Heart right ventricle (tissue), 16 donors: ENCODE data around the gene CCDC121. TPM values are rescaled to one million over a fixed set of nuclear protein-coding genes. Genes with fewer than 3 reads are reported as not detected.

Source experiments
- ATAC-seq, 8 donors: fragments of 200-7000 bp; cut with Tn5 transposase; one replicate each; pipeline ENCODE4 v1.9.1; 2020; ENCODE audit warnings: mild to moderate bottlenecking in 8 of 8, moderate library complexity in 8 of 8, moderate number of reproducible peaks in 1 of 8
- DNase-seq, 2 donors: peaks; one replicate each; pipeline ENCODE4 v3.0.0-alpha.2; 2020
- H3K27ac ChIP-seq, 10 donors: fragments of 200-600 bp; sonication (generic) in 2 of 10; one replicate each; pipeline versions ENCODE4 v1.5.0 to v1.8.0; 2020 to 2022; ENCODE audit warnings: mild to moderate bottlenecking in 3 of 10
- H3K27me3 ChIP-seq, 7 donors: fragments of 200-600 bp; one replicate each; pipeline ENCODE4 v1.8.0; 2021 to 2022; ENCODE audit warnings: mild to moderate bottlenecking in 2 of 7
- H3K36me3 ChIP-seq, 9 donors: fragments of 200-600 bp; sonication (generic) in 1 of 9; one replicate each; pipeline versions ENCODE4 v1.5.0 to v1.8.0; 2020 to 2022; ENCODE audit warnings: mild to moderate bottlenecking in 2 of 9
- H3K4me1 ChIP-seq, 9 donors: fragments of 200-600 bp; sonication (generic) in 1 of 9; one replicate each; pipeline versions ENCODE4 v1.5.0 to v1.8.0; 2020 to 2022; ENCODE audit warnings: mild to moderate bottlenecking in 4 of 9
- H3K4me3 ChIP-seq, 10 donors: fragments of 200-600 bp; sonication (generic) in 2 of 10; one replicate each; pipeline versions ENCODE4 v1.5.0 to v1.8.0; 2020 to 2022; ENCODE audit warnings: mild to moderate bottlenecking in 7 of 10, moderate library complexity in 2 of 10
- H3K9me3 ChIP-seq, 11 donors: fragments of 200-600 bp in 10 of 11; sonication (generic) in 2 of 11; one replicate each; pipeline versions ENCODE4 v1.5.0 to v1.8.0; 2013 to 2022; ENCODE audit warnings: mild to moderate bottlenecking in 2 of 11, control low read depth in 1 of 11, moderate library complexity in 1 of 11
- CTCF ChIP-seq, 9 donors: fragments of 200-600 bp; sonication (generic) in 2 of 9; IDR thresholded peaks; one replicate each; pipeline versions ENCODE4 v1.5.0 to v1.8.0; 2021 to 2022; ENCODE audit warnings: antibody characterized with exemption in 9 of 9, mild to moderate bottlenecking in 5 of 9, moderate library complexity in 1 of 9
- WGBS, 2 donors: extraction: QIAGEN DNeasy Blood & Tissue Kit; methylation state at CpG; one replicate each; pipeline ENCODE4 v1.1.7; 2013; ENCODE audit warnings: inconsistent platforms in 1 of 2; 5-methylcytosine and 5-hydroxymethylcytosine counted together
- intact Hi-C, 10 donors: fragments of 100-400 bp; cut with DNase I; formaldehyde crosslinking; loops; one replicate each; pipeline versions ENCODE4 v1.11.1 to v1.14.2; 2022
- polyA plus RNA-seq, 2 donors: library from polyadenylated mRNA; stranded (reverse); fragments of 200-250 nt; gene quantifications; one replicate each; pipeline ENCODE4 v1.2.3, GENCODE V29; 2013
- total RNA-seq, 10 donors: library from RNA; stranded (reverse); fragmentation: NEBNext Ultra II Directional in 3 of 10; extraction: Animal tissue kit (Norgen Biotek cat#: 25700) in 3 of 10; gene quantifications; one replicate each; pipeline versions ENCODE4 v1.2.1 to v1.2.4, GENCODE V29; 2021 to 2023
- donor health status: Arrhythmogenic right ventricular cardiomyopathy.
- donor health status: ischemic (EF 13 %, LVEDD 7.1; RV severe dilation, severe dysfunction).
- donor health status: healthy with polysubstance abuse.
- donor health status: DM: no; HTN: yes; CAD: no.
- donor health status: DM: no; HTN: no; CAD: no.
- donor health status: ischemic (EF 25% LVEDD 6.9; RV normal size, moderate dysfunction).
- donor health status: ischemic (EF 25% LVEDD 5.7; RV mildly dilated, moderate dysfunction).
- donor health status: healthy.
- donor health status: DM: yes; HTN: yes; CAD: no.
- donor health status: Ischemic cardiomyopathy.
- donor health status: ischemic (EF 35%, LVEDD 5.7; RV mildly dilated, moderate dysfunction).
- donor health status: nonischemic (EF 11% LVEDD 7.7; RV severe dilation, severe dysfunction).
- donor health status: DM: yes; HTN: yes; CAD: no.
- donor health status: PGD.
- donor health status: ischemic (EF 29% LVEDD 5.4; RV normal size, mild dysfunction).
- donor health status: nonischemic (EF 23%, LVEDD 6.1; RV moderate dilation, normal function).

The CCDC121 gene
- total and polyA plus RNA-seq, 12 donors: 2.1 to 7.6 (median 5.6) TPM

GRCh38 chr2:27667446-27667845 lies 38.6 kb upstream of the CCDC121 start:
- 65 to 67% methylated on average over 1 of the region's 1 CpG for WGBS, 2 donors
- H3K4me3 ChIP-seq: no peak overlapping the region
- DNase-seq: no peak
- H3K9me3 ChIP-seq: no peaks in the 10 kb centered on the region
- ATAC-seq: no peak
- peaks cover 0 to 72% (median 50%) of the 10 kb centered on the region in 9 donors for H3K36me3 ChIP-seq
- peak overlapping the region in 1 of 10 donors; percentile 48 for H3K27ac ChIP-seq
- peaks cover 0 to 41% (median 25%) of the 10 kb centered on the region in 9 donors for H3K4me1 ChIP-seq
- no peak for TF ChIP-seq CTCF (IDR thresholded peaks at IDR 0.05)
- intact Hi-C loops: no loop called here
- H3K27me3 ChIP-seq: no peaks in the 10 kb centered on the region

- peak overlapping the region in 3 of 10 donors; percentile 95 to 98 (median 97) for H3K27ac ChIP-seq
- no peak for ATAC-seq
Measured at GRCh38 chr2:27664622-27665363, 36.0 kb upstream of the CCDC121 start.

GRCh38 chr2:27664154-27664574 lies 35.4 kb upstream of the CCDC121 start:
- intact Hi-C loops: no loop called here
- Histone ChIP-seq H3K27ac (peak overlapping the region in 9 of 10 donors; percentile 89 to 98 (median 93)), H3K4me1 (peaks cover 0 to 49% (median 31%) of the 10 kb centered on the region in 9 donors), H3K27me3 (no peaks in the 10 kb centered on the region), H3K36me3 (peaks cover 0 to 71% (median 47%) of the 10 kb centered on the region in 9 donors), H3K9me3 (no peaks in the 10 kb centered on the region), H3K4me3 (peak overlapping the region; percentile 80 to 98 (median 89))
- no peak for TF ChIP-seq CTCF (IDR thresholded peaks at IDR 0.05)
- no peak for DNase-seq
- peak in 2 of 8 donors; percentile 9 to 80 for ATAC-seq
- WGBS, 2 donors: 2 to 4% methylated on average over 28 of the region's 28 CpGs

More at GRCh38 chr2:27664622-27665363, 36.0 kb upstream of the CCDC121 start:
- 84 to 89% methylated on average over 16 of the region's 16 CpGs for WGBS, 2 donors
- no peak for TF ChIP-seq CTCF (IDR thresholded peaks at IDR 0.05)
- Histone ChIP-seq H3K36me3 (peaks cover 0 to 71% (median 47%) of the 10 kb centered on the region in 9 donors), H3K4me1 (peaks cover 0 to 49% (median 30%) of the 10 kb centered on the region in 9 donors), H3K4me3 (peak overlapping the region; percentile 80 to 98 (median 89)), H3K9me3 (no peaks in the 10 kb centered on the region), H3K27me3 (no peaks in the 10 kb centered on the region)
- DNase-seq: no peak
- intact Hi-C loops: no loop called here

- peak within 1 kb of the TSS; percentile 80 to 98 (median 89) for H3K4me3 ChIP-seq
- H3K4me1 ChIP-seq: peaks cover 0 to 49% (median 31%) of the 10 kb centered on the region in 9 donors
- H3K27me3 ChIP-seq: no peaks in the 10 kb centered on the region
- peak in 2 of 9 donors; percentile 2 to 14 for TF ChIP-seq CTCF (IDR thresholded peaks at IDR 0.05)
- H3K9me3 ChIP-seq: no peaks in the 10 kb centered on the region
- peak; percentile 90 to 94 (median 92) for ATAC-seq
- DNase-seq: peak; percentile 73 to 75
- peaks cover 0 to 71% (median 50%) of the 10 kb centered on the region in 9 donors for H3K36me3 ChIP-seq
- intact Hi-C loops: no loop called here
- 0% methylated on average over 56 of the region's 56 CpGs for WGBS, 2 donors
- peak within 1 kb of the TSS; percentile 77 to 98 (median 92) for H3K27ac ChIP-seq
Measured at GRCh38 chr2:27663285-27664153, 34.7 kb upstream of the CCDC121 start, which contains the start of the genes SLC4A1AP and SUPT7L. Gene SLC4A1AP (plus strand): TSS chr2:27663889. CDS start chr2:27663915, 26 bp downstream. Gene SUPT7L (minus strand): TSS chr2:27663614. CDS start chr2:27662192, 1,422 bp downstream.
